Duodenal mucosa (tissue), 2 donors: ENCODE measurements around the gene POU5F1.
A peak's percentile ranks its signal among the peaks of the same experiment; 100 is the strongest.
"Not testable (repeated sequence)": the region's sequence is repeated elsewhere in the genome, so short reads cannot be mapped to it uniquely, and the experiment has no call there.

Experiments
- H3K27ac ChIP-seq: one replicate; pipeline ENCODE4 v1.7.0; 2013; ENCODE audit warnings: low read depth, low read length
- H3K27me3 ChIP-seq, 2 donors: one replicate each; pipeline ENCODE4 v1.7.0; 2013; ENCODE audit warnings: low read length in 2 of 2, control low read depth in 1 of 2; ENCODE audit not compliant: insufficient read depth in 2 of 2, control insufficient read depth in 1 of 2
- H3K36me3 ChIP-seq, 2 donors: one replicate each; pipeline ENCODE4 v1.7.0; 2013; ENCODE audit warnings: low read length in 2 of 2, control low read depth in 1 of 2; ENCODE audit not compliant: insufficient read depth in 2 of 2, control insufficient read depth in 1 of 2
- H3K4me1 ChIP-seq, 2 donors: one replicate each; pipeline ENCODE4 v1.7.0; 2013; ENCODE audit warnings: low read length in 2 of 2, control low read depth in 1 of 2; ENCODE audit not compliant: insufficient read depth in 2 of 2, control insufficient read depth in 1 of 2
- H3K4me3 ChIP-seq, 2 donors: one replicate each; pipeline ENCODE4 v1.7.0; 2013; ENCODE audit warnings: low read length in 2 of 2, low read depth in 1 of 2
- H3K9ac ChIP-seq, 2 donors: one replicate each; pipeline ENCODE4 v1.7.0; 2013; ENCODE audit warnings: low read length in 2 of 2, low read depth in 1 of 2
- H3K9me3 ChIP-seq, 2 donors: one replicate each; pipeline ENCODE4 v1.7.0; 2013; ENCODE audit warnings: low read length in 2 of 2, control low read depth in 1 of 2; ENCODE audit not compliant: control insufficient read depth in 1 of 2

POU5F1 gene

GRCh38 chr6:31203345-31203979 is 33.0 kb upstream of the POU5F1 start:
- H3K4me1 ChIP-seq = peaks cover 53 to 61% of the 10 kb centered on the region in 2 donors
- peak overlapping the region; percentile 88 for H3K27ac ChIP-seq
- no peaks in the 10 kb centered on the region for H3K9me3 ChIP-seq
- peak overlapping the region; percentile 66 to 84 for H3K4me3 ChIP-seq
- no peaks in the 10 kb centered on the region for H3K27me3 ChIP-seq
- peaks cover 4% of the 10 kb centered on the region in 2 donors for H3K36me3 ChIP-seq
- peak overlapping the region; percentile 35 to 72 for H3K9ac ChIP-seq

DNA sequence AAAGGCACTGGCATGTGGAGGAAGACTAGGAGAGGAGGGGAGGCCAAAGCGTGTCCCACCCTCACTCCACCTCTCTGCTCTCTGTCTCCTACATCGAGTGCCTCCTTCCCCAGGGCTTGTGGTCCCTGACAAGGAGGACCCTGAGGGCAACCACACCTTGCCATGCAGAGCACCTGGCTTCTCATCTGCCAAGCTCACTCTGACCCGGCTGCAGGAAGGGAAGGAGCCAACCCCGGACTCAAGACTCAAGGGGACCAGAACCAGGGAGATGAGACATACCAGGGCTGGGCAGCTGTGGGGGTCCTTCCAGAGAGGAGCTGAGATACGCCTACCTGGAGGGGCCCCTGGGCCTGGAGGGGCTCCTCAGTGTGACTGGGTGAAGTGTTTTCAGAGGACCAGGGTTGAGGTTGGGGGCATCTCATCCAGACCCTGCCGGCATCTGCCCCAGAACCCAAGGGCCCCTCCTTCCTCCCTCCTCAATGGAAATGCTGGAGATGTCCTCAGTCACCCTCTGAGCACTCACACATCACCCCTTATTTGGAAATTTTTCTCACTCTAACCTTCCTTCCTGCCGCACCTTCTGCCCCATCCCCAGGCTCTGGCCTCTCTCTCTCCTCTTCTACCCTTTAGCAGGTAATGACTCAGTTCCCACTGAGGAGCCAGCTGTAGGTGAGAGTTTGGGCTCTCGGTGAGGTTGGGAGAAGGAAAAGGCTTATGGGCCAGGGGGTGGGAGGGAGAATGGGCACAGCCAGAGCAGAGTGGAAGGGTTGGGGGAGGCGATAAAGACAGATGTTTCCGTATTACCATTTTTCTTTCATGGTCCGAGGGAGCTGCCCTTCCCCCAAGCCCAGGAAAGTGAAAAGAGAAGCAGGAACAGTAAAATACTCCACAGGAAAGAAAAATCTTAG is 32.0 kb upstream of the POU5F1 start:
- peaks cover 45 to 52% of the 10 kb centered on the region in 2 donors for H3K4me1 ChIP-seq
- H3K4me3 ChIP-seq = peak overlapping the region in 1 of 2 donors; percentile 16
- H3K9ac ChIP-seq = peak overlapping the region in 1 of 2 donors; percentile 35

DNA sequence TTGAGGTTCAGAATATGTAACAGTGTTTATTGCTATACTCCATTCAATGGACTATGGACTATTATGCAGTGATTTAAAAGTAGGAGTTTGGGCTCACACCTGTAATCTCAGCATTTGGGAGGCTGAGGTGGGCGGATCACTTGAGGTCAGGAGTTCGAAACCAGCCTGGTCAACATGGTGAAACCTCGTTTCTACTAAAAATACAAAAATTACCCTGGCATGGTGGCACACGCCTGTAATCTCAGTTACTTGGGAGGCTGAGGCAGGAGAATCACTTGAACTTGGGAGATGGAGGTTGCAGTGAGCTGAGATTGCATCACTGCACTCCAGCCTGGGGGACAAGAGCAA is 28.6 kb upstream of the POU5F1 start:
- not testable (repeated sequence) for H3K9me3 ChIP-seq, H3K27me3 ChIP-seq, H3K27ac ChIP-seq, H3K36me3 ChIP-seq
- Histone ChIP-seq H3K4me3 (peak overlapping the region in 1 of 2 donors; percentile 48), H3K9ac (peak overlapping the region in 1 of 2 donors; percentile 92), H3K4me1 (peaks cover 37 to 40% of the 10 kb centered on the region in 2 donors)

More for the DNA sequence above, 32.0 kb upstream of the POU5F1 start:
- peak overlapping the region; percentile 88 for H3K27ac ChIP-seq
- H3K36me3 ChIP-seq = peaks cover 4% of the 10 kb centered on the region in 2 donors
- no peaks in the 10 kb centered on the region for H3K9me3 ChIP-seq
- no peaks in the 10 kb centered on the region for H3K27me3 ChIP-seq

DNA sequence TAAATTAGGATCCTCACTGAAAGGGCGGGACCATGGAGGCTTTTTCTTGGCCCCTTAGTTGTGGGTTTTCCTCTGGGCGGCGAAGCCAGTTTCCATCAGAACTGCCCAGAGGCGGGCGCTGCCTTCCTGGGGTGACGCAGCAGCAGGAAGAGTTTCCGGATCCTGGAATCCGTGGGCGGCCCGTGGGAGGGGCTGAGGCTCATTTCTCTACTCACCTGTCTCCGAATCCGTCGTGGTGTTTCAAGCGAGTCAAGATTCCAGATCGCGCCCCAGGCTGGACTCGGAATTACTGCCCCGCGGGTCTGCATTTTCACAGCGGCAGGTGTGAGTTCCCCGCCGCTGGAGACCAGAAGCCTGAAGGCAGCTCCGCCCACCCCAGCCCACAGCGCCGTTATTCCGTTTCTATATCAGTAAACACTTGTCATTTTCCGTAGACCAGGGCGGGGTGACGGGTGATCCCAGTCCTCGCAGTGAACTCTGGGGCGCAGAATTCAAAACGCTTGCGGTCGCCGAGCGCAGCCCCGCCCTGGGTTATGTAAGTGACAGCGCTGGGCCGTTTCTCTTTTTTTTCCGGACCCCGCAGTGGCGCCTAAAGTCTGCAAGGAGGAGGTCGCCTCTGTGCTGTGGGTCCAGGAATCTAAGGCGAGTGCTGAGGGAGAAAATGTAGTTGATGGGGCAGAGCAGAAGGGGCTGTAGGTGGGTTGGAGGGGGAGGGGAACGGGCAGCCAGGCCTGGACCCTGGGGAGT is 27.2 kb upstream of the POU5F1 start:
- H3K4me1 ChIP-seq = peaks cover 26 to 27% of the 10 kb centered on the region in 2 donors
- no peaks in the 10 kb centered on the region for H3K9me3 ChIP-seq
- peaks cover 4 to 7% of the 10 kb centered on the region in 2 donors for H3K36me3 ChIP-seq

DNA sequence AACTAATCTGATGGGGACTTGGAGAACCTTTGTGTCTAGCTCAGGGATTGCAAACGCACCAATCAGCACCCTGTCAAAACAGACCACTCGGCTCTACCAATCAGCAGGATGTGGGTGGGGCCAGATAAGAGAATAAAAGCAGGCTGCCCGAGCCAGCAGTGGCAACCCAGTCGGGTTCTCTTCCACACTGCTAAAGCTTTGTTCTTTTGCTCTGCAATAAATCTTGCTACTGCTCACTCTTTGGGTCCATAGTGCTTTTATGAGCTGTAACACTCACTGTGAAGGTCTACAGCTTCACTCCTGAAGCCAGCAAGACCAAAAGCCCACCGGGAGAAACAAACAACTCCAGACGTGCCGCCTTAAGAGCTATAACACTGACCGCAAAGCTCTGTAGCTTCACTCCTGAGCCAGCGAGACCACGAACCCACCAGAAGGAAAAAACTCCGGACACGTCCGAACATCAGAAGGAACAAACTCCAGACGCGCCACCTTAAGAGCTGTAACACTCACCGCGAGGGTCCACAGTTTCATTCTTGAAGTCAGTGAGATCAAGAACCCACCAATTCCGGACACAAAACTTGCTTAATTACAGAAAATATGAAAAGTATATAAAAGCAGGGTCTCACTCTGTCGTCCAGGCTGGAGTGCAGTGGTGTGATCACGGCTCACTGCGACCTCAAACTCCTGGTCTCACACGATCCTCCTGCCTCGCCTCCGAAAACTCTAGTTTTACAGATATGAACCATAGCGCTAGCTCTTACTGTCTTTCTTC is 26.0 kb upstream of the POU5F1 start:
- Histone ChIP-seq H3K4me3 (peak overlapping the region in 1 of 2 donors; percentile 86), H3K4me1 (peaks cover 17 to 18% of the 10 kb centered on the region in 2 donors)
- not testable (repeated sequence) for H3K9ac ChIP-seq, H3K27me3 ChIP-seq, H3K36me3 ChIP-seq, H3K9me3 ChIP-seq, H3K27ac ChIP-seq

More for the DNA sequence above, 27.2 kb upstream of the POU5F1 start:
- Histone ChIP-seq H3K27ac (peak overlapping the region; percentile 98), H3K9ac (peak overlapping the region; percentile 86 to 92), H3K4me3 (peak overlapping the region; percentile 85 to 86), H3K27me3 (no peaks in the 10 kb centered on the region)

GRCh38 chr6:31195308-31195979 is 25.0 kb upstream of the POU5F1 start:
- H3K36me3 ChIP-seq, H3K9ac ChIP-seq, H3K4me3 ChIP-seq, H3K27ac ChIP-seq, H3K27me3 ChIP-seq, H3K9me3 ChIP-seq: not testable (repeated sequence)
- H3K4me1 ChIP-seq = peaks cover 12 to 18% of the 10 kb centered on the region in 2 donors

DNA sequence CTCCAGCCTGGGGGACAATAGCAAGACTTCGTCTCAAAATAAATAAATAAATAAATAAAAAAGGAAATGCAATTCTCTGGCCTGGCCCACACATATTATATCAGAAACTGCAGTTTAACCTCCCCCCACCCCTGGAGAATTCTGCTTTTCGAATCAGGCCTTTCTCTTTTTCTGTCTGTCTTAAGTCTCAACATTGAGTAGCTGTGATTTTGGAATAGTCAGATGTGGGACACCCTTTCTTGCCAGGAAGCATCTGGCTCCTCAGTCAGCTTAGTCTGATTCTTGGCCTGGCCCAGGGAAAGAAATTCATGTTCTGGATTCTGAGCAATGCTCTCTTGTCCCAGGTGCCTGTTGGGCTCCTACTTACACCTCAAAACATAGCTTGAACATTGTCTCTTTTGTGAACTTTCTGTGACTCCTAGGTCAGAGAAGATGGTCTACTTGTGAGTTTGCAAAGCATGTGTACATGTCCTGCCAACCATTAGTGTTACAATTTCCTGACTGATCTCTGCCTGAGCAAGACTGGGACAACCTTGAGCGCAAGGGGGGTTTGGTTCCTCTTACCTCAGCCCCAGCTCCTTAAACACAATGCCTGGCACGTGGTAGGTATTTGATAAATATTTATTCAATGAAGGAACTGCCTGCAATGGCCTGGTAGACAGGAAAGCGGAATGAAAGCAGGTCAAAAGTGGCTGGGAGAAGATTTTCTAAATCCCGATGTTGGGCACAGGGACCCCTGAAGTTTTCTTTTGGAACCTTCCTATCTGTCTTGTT is 23.8 kb upstream of the POU5F1 start:
- Histone ChIP-seq H3K9me3 (no peaks in the 10 kb centered on the region), H3K27ac (no peak overlapping the region), H3K27me3 (no peaks in the 10 kb centered on the region), H3K36me3 (peaks cover 0 to 3% of the 10 kb centered on the region in 2 donors), H3K9ac (no peak overlapping the region), H3K4me3 (no peak overlapping the region), H3K4me1 (peaks cover 0 to 7% of the 10 kb centered on the region in 2 donors)

GRCh38 chr6:31193206-31193605 is 22.7 kb upstream of the POU5F1 start:
- peaks cover 0 to 7% of the 10 kb centered on the region in 2 donors for H3K4me1 ChIP-seq
- no peaks in the 10 kb centered on the region for H3K27me3 ChIP-seq
- no peak overlapping the region for H3K9ac ChIP-seq
- peaks cover 0 to 3% of the 10 kb centered on the region in 2 donors for H3K36me3 ChIP-seq
- no peak overlapping the region for H3K4me3 ChIP-seq
- no peaks in the 10 kb centered on the region for H3K9me3 ChIP-seq
- no peak overlapping the region for H3K27ac ChIP-seq
